ENCODE measurements around the gene DYRK2. TPM values are rescaled to one million over a fixed set of nuclear protein-coding genes. Genes with fewer than 3 reads are reported as not detected.

DYRK2 gene
- total RNA-seq, 2 donors from 2014 or later, result 22.5 to 35.3 TPM

DNA sequence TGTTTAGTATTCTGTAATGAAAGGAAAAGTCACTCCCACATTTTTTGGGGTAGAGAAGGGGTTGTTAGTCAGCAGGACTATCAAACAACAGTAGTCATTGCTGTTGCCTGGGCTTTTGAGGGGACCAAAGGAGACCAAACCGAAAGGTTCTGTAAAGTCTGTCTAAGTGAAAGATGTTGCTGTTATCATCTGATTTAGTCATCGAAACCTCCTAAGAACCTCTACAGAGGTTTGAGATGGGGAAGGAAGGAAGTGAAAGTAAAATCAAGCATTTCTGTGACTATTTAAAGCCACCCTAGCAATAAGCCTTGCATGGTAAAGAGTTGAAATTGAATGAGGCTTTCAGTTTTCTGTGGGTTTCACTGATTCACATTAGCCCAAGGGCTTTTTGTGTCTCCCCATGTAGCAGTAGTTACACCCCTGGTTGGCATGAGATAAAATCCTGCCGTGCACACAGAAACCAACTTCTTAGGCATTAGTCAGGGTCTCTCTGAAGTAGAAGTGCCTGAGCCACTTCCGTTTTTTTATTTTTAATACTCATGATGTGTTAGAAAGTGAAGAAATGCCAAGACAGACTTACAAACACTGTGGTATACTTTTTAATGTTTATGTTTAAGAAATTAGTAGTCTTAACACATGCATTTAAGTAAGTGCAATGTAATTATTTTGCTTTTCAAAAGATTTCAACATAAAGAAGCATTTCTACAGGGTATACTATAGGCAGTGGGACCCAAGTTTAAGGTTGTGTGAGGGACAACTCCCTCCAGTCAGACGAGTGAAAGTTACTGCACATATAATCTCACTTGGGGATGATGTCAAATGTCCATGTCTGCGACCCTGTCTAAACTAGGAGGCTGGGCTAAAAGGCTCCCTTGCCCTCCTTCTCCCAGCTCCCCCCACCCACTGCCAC lies 50.4 kb downstream of the DYRK2 start:
- H3K4me3 ChIP-seq, result peak overlapping the region; percentile 74
- TF ChIP-seq CTCF (IDR thresholded peaks at IDR 0.05), result no peak
- no peaks in the 10 kb centered on the region for H3K36me3 ChIP-seq
- H3K27ac ChIP-seq, result peak overlapping the region in 1 of 2 donors; percentile 51
- DNase-seq (ENCODE audit: low spot score) (no peak), ATAC-seq (ENCODE audit: insufficient number of reproducible peaks, low FRiP score, low read depth) (no peak)
- no peaks in the 10 kb centered on the region for H3K27me3 ChIP-seq (replicated peaks; ENCODE audit: insufficient read depth)
- H3K4me1 ChIP-seq (ENCODE audit: control insufficient read depth in 1 of 2, low read depth in 2 of 2), result peaks cover 6 to 17% of the 10 kb centered on the region in 2 donors
- H3K9me3 ChIP-seq, result no peaks in the 10 kb centered on the region

GRCh38 chr12:67701121-67701520 lies 52.6 kb downstream of the DYRK2 start:
- H3K27me3 ChIP-seq (replicated peaks; ENCODE audit: insufficient read depth), result no peaks in the 10 kb centered on the region
- peaks cover 6 to 10% of the 10 kb centered on the region in 2 donors for H3K4me1 ChIP-seq (ENCODE audit: control insufficient read depth in 1 of 2, low read depth in 2 of 2)
- H3K4me3 ChIP-seq, result no peak overlapping the region
- TF ChIP-seq CTCF (IDR thresholded peaks at IDR 0.05), result no peak
- no peak for DNase-seq (ENCODE audit: low spot score)
- no peaks in the 10 kb centered on the region for H3K9me3 ChIP-seq
- no peaks in the 10 kb centered on the region for H3K36me3 ChIP-seq
- no peak for ATAC-seq (ENCODE audit: insufficient number of reproducible peaks, low FRiP score, low read depth)
- H3K27ac ChIP-seq, result no peak overlapping the region

- no peak for ATAC-seq (ENCODE audit: insufficient number of reproducible peaks, low FRiP score, low read depth)
- Histone ChIP-seq H3K27ac (no peak overlapping the region), H3K4me3 (no peak overlapping the region), H3K9me3 (no peaks in the 10 kb centered on the region), H3K4me1 (ENCODE audit: control insufficient read depth in 1 of 2, low read depth in 2 of 2) (peaks cover 6 to 10% of the 10 kb centered on the region in 2 donors), H3K27me3 (replicated peaks; ENCODE audit: insufficient read depth) (no peaks in the 10 kb centered on the region), H3K36me3 (no peaks in the 10 kb centered on the region)
- no peak for TF ChIP-seq CTCF (IDR thresholded peaks at IDR 0.05)
- DNase-seq (ENCODE audit: low spot score), result no peak
These were observed 53.6 kb downstream of the DYRK2 start for GRCh38 chr12:67702136-67702535.

GRCh38 chr12:67704071-67704470 lies 55.5 kb downstream of the DYRK2 start:
- Histone ChIP-seq H3K27ac (no peak overlapping the region), H3K9me3 (no peaks in the 10 kb centered on the region), H3K4me3 (no peak overlapping the region), H3K27me3 (replicated peaks; ENCODE audit: insufficient read depth) (no peaks in the 10 kb centered on the region), H3K4me1 (ENCODE audit: control insufficient read depth in 1 of 2, low read depth in 2 of 2) (peaks cover 2 to 7% of the 10 kb centered on the region in 2 donors), H3K36me3 (no peaks in the 10 kb centered on the region)
- no peak for DNase-seq (ENCODE audit: low spot score)
- no peak for TF ChIP-seq CTCF (IDR thresholded peaks at IDR 0.05)
- no peak for ATAC-seq (ENCODE audit: insufficient number of reproducible peaks, low FRiP score, low read depth)

DNA sequence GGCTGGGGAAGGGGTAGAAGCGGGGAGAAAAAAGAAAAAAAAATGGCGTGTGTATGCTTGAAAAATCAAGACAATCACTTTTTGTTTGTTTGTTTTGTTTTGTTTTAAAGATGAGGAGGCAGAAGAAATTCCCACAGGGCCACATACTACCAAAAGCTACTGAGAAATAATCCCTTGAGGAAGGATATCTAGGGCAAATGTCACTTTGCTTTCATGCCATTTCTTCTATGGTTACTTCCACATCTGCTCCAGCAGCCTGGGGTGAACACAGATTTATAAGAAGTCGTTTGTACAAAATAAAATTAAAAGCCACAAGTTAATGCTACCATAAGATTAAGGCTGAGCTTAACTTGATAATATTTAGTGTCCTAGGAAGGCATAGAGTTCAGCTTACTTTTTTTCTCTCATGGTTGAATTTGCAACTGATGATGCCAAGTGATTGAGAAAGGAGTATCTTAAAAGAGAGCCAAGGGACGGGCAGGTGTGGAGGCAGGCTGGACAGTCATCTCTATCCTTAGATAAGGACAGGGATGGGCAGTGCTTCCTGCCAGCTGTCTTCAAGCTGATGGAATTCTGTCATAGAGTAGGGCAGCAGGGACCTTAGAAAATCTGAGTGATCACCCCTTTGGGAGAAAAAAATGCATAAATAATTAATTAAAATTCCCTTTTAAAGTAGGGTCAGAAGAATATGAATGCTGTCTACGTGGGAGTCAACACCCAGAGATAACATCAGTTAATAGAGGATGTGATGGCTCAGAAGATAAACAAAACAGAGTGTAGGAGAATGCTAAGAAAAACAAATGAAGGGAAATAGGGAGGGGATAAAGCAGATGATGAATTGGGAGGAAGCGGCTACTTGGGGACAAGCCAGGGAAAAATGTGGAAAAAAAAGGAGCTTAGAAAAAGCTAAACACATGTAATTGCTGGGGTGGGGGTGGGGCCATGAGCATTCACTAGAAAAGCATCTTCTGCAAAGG lies 57.1 kb downstream of the DYRK2 start:
- no peaks in the 10 kb centered on the region for H3K27me3 ChIP-seq (replicated peaks; ENCODE audit: insufficient read depth)
- no peaks in the 10 kb centered on the region for H3K36me3 ChIP-seq
- no peak overlapping the region for H3K27ac ChIP-seq
- no peak for ATAC-seq (ENCODE audit: insufficient number of reproducible peaks, low FRiP score, low read depth)
- H3K4me3 ChIP-seq, result no peak overlapping the region
- no peak for DNase-seq (ENCODE audit: low spot score)
- H3K9me3 ChIP-seq, result no peaks in the 10 kb centered on the region
- peaks cover 0 to 8% of the 10 kb centered on the region in 2 donors for H3K4me1 ChIP-seq (ENCODE audit: control insufficient read depth in 1 of 2, low read depth in 2 of 2)
- TF ChIP-seq CTCF (IDR thresholded peaks at IDR 0.05), result no peak
